Memory B cell (primary cell): ENCODE measurements around the gene IL13RA2.

ENCODE experiments used
- ATAC-seq: fragments of 150-1000 bp; cut with Tn5 transposase; 2 replicates; pipeline ENCODE4 v1.10.0; 2021; ENCODE audit warnings: low read depth, mild to moderate bottlenecking, moderate library complexity
- DNase-seq, 2 donors: peaks; one replicate each; pipeline ENCODE4 v3.0.0; 2022; ENCODE audit warnings: low spot score in 2 of 2
- H3K27ac Mint-ChIP-seq: one replicate; pipeline ENCODE4 v1.8.0; 2022; ENCODE audit warnings: mild to moderate bottlenecking, moderate library complexity, mixed read lengths
- H3K27me3 Mint-ChIP-seq: one replicate; pipeline ENCODE4 v1.8.0; 2022; ENCODE audit warnings: mixed read lengths
- H3K36me3 Mint-ChIP-seq: one replicate; pipeline ENCODE4 v1.8.0; 2022; ENCODE audit warnings: mild to moderate bottlenecking, mixed read lengths
- H3K4me1 Mint-ChIP-seq: one replicate; pipeline ENCODE4 v1.8.0; 2022; ENCODE audit warnings: mixed read lengths
- H3K4me3 Mint-ChIP-seq: one replicate; pipeline ENCODE4 v1.8.0; 2022; ENCODE audit warnings: mild to moderate bottlenecking, moderate library complexity, mixed read lengths
- H3K9me3 Mint-ChIP-seq: one replicate; pipeline ENCODE4 v1.8.0; 2022; ENCODE audit warnings: mixed read lengths

Gene IL13RA2

GRCh38 chrX:114959729-114960128 lies 57.7 kb downstream of the IL13RA2 start:
- no peaks in the 10 kb centered on the region for H3K36me3 Mint-ChIP-seq
- H3K4me1 Mint-ChIP-seq = no peaks in the 10 kb centered on the region
- no peak overlapping the region for H3K27ac Mint-ChIP-seq
- DNase-seq = no peak
- no peak overlapping the region for H3K4me3 Mint-ChIP-seq
- no peaks in the 10 kb centered on the region for H3K27me3 Mint-ChIP-seq
- no peak for ATAC-seq
- H3K9me3 Mint-ChIP-seq = no peaks in the 10 kb centered on the region
